Tibial nerve (tissue), 4 donors: ENCODE data around the gene AMPD3. TPM values are rescaled to one million over a fixed set of nuclear protein-coding genes. Genes with fewer than 3 reads are reported as not detected.

Source experiments
- DNase-seq, 2 donors: peaks; one replicate each; pipeline ENCODE4 v3.0.0-alpha.2; 2019; ENCODE audit warnings: low spot score in 2 of 2
- H3K27ac ChIP-seq, 4 donors: fragments of 200-600 bp; sonication (generic) in 3 of 4; one replicate each; pipeline ENCODE4 v1.5.1; 2017 to 2019; ENCODE audit warnings: mild to moderate bottlenecking in 1 of 4
- H3K27me3 ChIP-seq, 2 donors: fragments of 200-600 bp; sonication (generic) in 1 of 2; one replicate each; pipeline versions ENCODE4 v1.5.1 to v1.6.0; 2017 to 2019
- H3K36me3 ChIP-seq, 3 donors: fragments of 200-600 bp; sonication (generic); one replicate each; pipeline ENCODE4 v1.5.1; 2018 to 2019
- H3K4me1 ChIP-seq, 4 donors: fragments of 200-600 bp; sonication (generic) in 3 of 4; one replicate each; pipeline ENCODE4 v1.5.1; 2017 to 2019
- H3K4me3 ChIP-seq, 4 donors: fragments of 200-600 bp; sonication (generic) in 3 of 4; one replicate each; pipeline ENCODE4 v1.5.1; 2017 to 2019; ENCODE audit warnings: mild to moderate bottlenecking in 1 of 4, moderate library complexity in 1 of 4
- H3K9me3 ChIP-seq, 4 donors: fragments of 200-600 bp; sonication (generic) in 3 of 4; one replicate each; pipeline ENCODE4 v1.5.1; 2017 to 2019
- EP300 ChIP-seq, 2 donors: sonication (generic); formaldehyde crosslinking; IDR thresholded peaks; one replicate each; pipeline ENCODE4 v1.6.1; 2017; ENCODE audit warnings: antibody characterized with exemption in 2 of 2, mild to moderate bottlenecking in 1 of 2
- POLR2A ChIP-seq, 2 donors: fragments of 450-650 bp; IDR thresholded peaks; one replicate each; pipeline ENCODE4 v1.6.1; 2017; ENCODE audit warnings: antibody characterized with exemption in 2 of 2, mild to moderate bottlenecking in 2 of 2, moderate library complexity in 2 of 2
- WGBS, 2 donors: methylation state at CpG; one replicate each; pipeline ENCODE4 v1.1.5; 2018; 5-methylcytosine and 5-hydroxymethylcytosine counted together
- total RNA-seq, 4 donors: library from RNA; depleted of rRNA; stranded (reverse); fragments of >200 nt; gene quantifications; one replicate each; pipeline ENCODE4 v1.1.0, GENCODE V29; 2016
- TF ChIP-seq, protein P1 (sequence below), 5 experiments: fragments of 200-600 bp in 3 of 5; fragments of 450-650 bp in 2 of 5; sonication (generic) in 3 of 5; IDR thresholded peaks; one replicate each; pipeline ENCODE4 v1.5.1; 2016 to 2019; ENCODE audit warnings: antibody characterized with exemption in 5 of 5, mild to moderate bottlenecking in 3 of 5, moderate library complexity in 2 of 5

Gene AMPD3
- total RNA-seq, 4 donors from 2014 or later = 1.0 to 8.7 (median 3.7) TPM

DNA sequence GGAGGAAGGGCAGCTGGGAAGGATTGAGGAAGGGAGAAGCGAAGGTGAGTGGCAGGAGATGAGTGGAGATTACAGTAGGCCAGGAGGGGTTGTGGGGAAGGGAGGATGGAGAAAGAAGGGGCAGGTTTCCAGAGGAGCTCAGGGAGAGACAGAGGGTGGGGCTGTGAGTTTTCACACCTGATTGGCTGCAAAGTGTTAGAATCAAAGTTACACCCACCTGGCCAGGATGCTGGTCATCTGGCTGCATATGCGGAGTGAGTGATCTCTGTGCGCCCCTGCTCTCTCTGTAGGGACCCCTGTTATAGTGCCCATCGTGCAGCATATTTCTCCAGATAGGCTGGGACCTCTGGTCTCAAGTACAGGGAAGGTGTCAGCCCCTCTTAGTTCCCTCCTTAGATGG is 18.3 kb downstream of the AMPD3 start:
- Histone ChIP-seq H3K36me3 (no peaks in the 10 kb centered on the region), H3K4me3 (no peak overlapping the region), H3K9me3 (no peaks in the 10 kb centered on the region), H3K27me3 (no peaks in the 10 kb centered on the region), H3K4me1 (no peaks in the 10 kb centered on the region), H3K27ac (no peak overlapping the region)
- TF ChIP-seq, protein P1, sequence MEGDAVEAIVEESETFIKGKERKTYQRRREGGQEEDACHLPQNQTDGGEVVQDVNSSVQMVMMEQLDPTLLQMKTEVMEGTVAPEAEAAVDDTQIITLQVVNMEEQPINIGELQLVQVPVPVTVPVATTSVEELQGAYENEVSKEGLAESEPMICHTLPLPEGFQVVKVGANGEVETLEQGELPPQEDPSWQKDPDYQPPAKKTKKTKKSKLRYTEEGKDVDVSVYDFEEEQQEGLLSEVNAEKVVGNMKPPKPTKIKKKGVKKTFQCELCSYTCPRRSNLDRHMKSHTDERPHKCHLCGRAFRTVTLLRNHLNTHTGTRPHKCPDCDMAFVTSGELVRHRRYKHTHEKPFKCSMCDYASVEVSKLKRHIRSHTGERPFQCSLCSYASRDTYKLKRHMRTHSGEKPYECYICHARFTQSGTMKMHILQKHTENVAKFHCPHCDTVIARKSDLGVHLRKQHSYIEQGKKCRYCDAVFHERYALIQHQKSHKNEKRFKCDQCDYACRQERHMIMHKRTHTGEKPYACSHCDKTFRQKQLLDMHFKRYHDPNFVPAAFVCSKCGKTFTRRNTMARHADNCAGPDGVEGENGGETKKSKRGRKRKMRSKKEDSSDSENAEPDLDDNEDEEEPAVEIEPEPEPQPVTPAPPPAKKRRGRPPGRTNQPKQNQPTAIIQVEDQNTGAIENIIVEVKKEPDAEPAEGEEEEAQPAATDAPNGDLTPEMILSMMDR (IDR thresholded peaks at IDR 0.05) = no peak
- TF ChIP-seq POLR2A (IDR thresholded peaks at IDR 0.05) = no peak
- TF ChIP-seq EP300 (IDR thresholded peaks at IDR 0.05) = no peak
- 80 to 82% methylated on average over 4 of the region's 4 CpGs for WGBS, 2 donors
- no peak for DNase-seq

DNA sequence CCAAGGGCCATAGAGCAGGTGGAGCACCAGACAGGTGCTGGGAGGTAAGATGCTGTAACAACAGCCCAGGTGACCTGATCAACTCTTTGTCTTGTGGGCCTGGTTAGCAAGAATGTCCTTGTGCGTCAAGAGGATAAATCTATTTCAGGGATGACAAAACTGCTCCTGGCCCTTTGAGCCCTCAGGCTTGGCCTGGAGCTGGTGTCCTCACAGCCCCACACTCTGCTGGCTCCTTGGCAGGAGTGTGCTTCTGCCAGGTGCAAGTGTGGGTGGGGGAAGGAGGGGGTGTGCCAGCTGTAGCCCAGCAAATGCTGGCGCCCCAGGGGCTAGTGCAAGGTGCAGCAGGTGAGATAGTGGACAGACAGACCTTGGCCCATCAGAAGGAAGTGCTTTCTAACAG is 19.5 kb downstream of the AMPD3 start:
- TF ChIP-seq EP300 (IDR thresholded peaks at IDR 0.05) (no peak), POLR2A (IDR thresholded peaks at IDR 0.05) (no peak)
- TF ChIP-seq, protein P1 (IDR thresholded peaks at IDR 0.05) = no peak
- H3K4me3 ChIP-seq = no peak overlapping the region
- H3K27ac ChIP-seq = no peak overlapping the region
- H3K36me3 ChIP-seq = no peaks in the 10 kb centered on the region
- H3K27me3 ChIP-seq = no peaks in the 10 kb centered on the region
- DNase-seq = no peak
- WGBS, 2 donors = 86 to 97% methylated on average over 2 of the region's 2 CpGs
- no peaks in the 10 kb centered on the region for H3K4me1 ChIP-seq
- H3K9me3 ChIP-seq = no peaks in the 10 kb centered on the region

DNA sequence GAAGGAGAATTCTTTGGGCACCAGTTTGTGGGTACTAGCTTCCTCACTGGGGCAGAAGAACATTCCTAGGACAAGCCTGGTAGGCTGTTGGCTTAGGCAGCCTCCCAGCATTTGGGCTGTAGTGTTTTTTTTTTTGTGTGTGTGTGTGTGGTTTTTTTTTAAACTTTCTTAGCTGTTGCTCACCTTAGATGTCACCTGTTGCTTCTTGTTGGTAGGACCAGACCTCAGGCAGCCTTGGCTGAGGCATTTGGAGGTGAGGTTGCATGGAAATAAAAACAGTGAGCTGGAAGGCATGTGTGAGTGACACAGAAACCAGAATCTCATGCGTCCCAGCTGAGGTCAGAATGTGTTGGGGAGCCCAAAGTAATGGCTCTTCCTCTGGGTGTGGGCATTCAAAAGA is 21.3 kb downstream of the AMPD3 start:
- no peak for DNase-seq
- H3K27ac ChIP-seq = no peak overlapping the region
- H3K4me1 ChIP-seq = no peaks in the 10 kb centered on the region
- no peaks in the 10 kb centered on the region for H3K9me3 ChIP-seq
- WGBS, 2 donors = 93 to 100% methylated on average over 1 of the region's 1 CpG
- H3K27me3 ChIP-seq = no peaks in the 10 kb centered on the region
- H3K4me3 ChIP-seq = no peak overlapping the region
- H3K36me3 ChIP-seq = no peaks in the 10 kb centered on the region
- TF ChIP-seq EP300 (IDR thresholded peaks at IDR 0.05) = no peak

DNA sequence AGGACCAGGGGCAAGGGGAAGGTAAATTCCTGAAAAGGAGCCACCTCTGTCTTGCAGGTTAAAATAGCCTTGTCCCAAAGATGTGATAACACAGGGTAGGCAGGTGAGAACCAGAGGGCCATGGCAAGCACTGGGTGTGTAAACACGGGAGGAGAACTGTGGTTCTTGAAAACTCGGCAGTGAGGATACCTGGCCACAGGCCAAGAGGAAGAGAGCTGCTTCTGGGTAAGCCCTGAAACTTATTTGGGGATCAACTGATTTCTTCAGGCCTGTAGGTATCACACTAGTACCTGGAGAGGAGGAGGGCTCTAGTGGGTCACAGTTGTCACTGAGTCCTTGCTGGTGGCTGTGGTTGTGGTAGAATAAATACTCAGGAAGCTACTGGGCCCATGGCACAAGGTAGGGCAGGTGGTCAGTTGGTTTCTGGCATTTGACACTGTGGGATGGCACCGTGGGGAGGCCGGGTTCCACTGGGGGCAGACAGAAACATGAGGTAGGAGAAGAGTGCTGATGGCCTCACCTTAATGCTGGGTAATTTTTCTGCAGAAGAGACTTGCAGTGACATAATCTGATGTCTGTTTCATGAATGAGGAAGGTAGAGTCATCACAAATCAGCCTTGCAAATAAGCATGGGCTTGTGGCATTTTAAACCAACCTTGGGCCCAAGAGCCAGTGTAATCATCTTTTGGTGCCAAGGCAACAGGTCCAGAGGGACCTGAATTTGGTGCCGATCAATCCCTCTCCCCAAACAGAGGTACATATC is 22.0 kb downstream of the AMPD3 start:
- 71 to 84% methylated on average over 4 to 5 of the region's 5 CpGs for WGBS, 2 donors
- Histone ChIP-seq H3K4me1 (no peaks in the 10 kb centered on the region), H3K9me3 (no peaks in the 10 kb centered on the region), H3K27ac (no peak overlapping the region), H3K36me3 (no peaks in the 10 kb centered on the region), H3K4me3 (no peak overlapping the region), H3K27me3 (no peaks in the 10 kb centered on the region)
- no peak for DNase-seq
- TF ChIP-seq POLR2A (IDR thresholded peaks at IDR 0.05) (no peak), EP300 (IDR thresholded peaks at IDR 0.05) (no peak)
- TF ChIP-seq, protein P1 (IDR thresholded peaks at IDR 0.05) = no peak

DNA sequence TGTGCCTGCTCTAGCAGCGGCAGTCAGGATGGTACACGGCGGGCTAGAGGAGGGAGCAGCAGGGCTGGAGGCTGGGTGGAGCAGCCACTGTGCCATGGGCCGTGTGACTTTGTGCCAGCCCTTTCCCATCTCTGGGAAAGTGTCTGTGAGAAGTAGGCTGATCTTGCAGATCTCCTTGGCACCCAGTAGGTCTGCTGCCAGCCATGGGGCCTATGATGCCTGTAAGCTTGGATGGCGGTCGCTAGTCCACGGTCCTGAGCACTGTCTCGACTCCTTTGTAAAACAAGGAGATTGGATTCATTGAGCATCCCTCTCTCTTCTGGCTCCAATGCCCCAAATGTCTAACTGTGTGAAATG is 22.6 kb downstream of the AMPD3 start:
- Histone ChIP-seq H3K9me3 (no peaks in the 10 kb centered on the region), H3K36me3 (no peaks in the 10 kb centered on the region), H3K27me3 (no peaks in the 10 kb centered on the region), H3K4me1 (no peaks in the 10 kb centered on the region), H3K27ac (no peak overlapping the region), H3K4me3 (no peak overlapping the region)
- DNase-seq = no peak
- TF ChIP-seq, protein P1 (IDR thresholded peaks at IDR 0.05) = no peak
- TF ChIP-seq POLR2A (IDR thresholded peaks at IDR 0.05) (no peak), EP300 (IDR thresholded peaks at IDR 0.05) (no peak)
- 91 to 93% methylated on average over 3 to 8 of the region's 8 CpGs for WGBS, 2 donors
